Transverse colon (tissue), 4 donors: ENCODE measurements around the gene EDARADD. TPM values are rescaled to one million over a fixed set of nuclear protein-coding genes. Genes with fewer than 3 reads are reported as not detected.

Experiments
- DNase-seq: peaks from one replicate; pipeline ENCODE4 v3.0.0-alpha.2; 2019
- H3K27ac ChIP-seq, 4 donors: fragments of 200-600 bp; sonication (generic); 2 replicates each; pipeline ENCODE4 v1.5.1; 2016 to 2018; ENCODE audit warnings: inconsistent platforms in 4 of 4
- H3K27me3 ChIP-seq: fragments of 200-600 bp; sonication (generic); 2 replicates; pipeline ENCODE4 v1.5.1; 2017; ENCODE audit warnings: inconsistent platforms
- H3K36me3 ChIP-seq, 4 donors: fragments of 200-600 bp; sonication (generic); 2 replicates each; pipeline ENCODE4 v1.5.1; 2017 to 2019; ENCODE audit warnings: inconsistent platforms in 4 of 4
- H3K4me1 ChIP-seq, 4 donors: fragments of 200-600 bp; sonication (generic); 2 replicates each; pipeline ENCODE4 v1.5.1; 2017 to 2020; ENCODE audit warnings: inconsistent platforms in 4 of 4
- H3K4me3 ChIP-seq, 4 donors: fragments of 200-600 bp; sonication (generic); 1 replicate in 1 of 4; 2 replicates in 3 of 4; pipeline versions ENCODE4 v1.5.1 to v1.6.1; 2017 to 2019; ENCODE audit warnings: inconsistent platforms in 4 of 4
- H3K9me3 ChIP-seq, 2 donors: fragments of 200-600 bp; sonication (generic); 2 replicates each; pipeline ENCODE4 v1.5.1; 2017 to 2019; ENCODE audit warnings: inconsistent platforms in 2 of 2
- EP300 ChIP-seq: sonication (generic); formaldehyde crosslinking; IDR thresholded peaks from one replicate; pipeline ENCODE4 v1.6.1; 2017; ENCODE audit warnings: antibody characterized with exemption, low read depth
- POLR2A ChIP-seq: fragments of 450-650 bp; IDR thresholded peaks from one replicate; pipeline ENCODE4 v1.6.1; 2016; ENCODE audit warnings: antibody characterized with exemption, mild to moderate bottlenecking, moderate library complexity
- POLR2AphosphoS5 ChIP-seq, 3 donors: sonication (generic); formaldehyde crosslinking; IDR thresholded peaks; one replicate each; pipeline ENCODE4 v1.6.1; 2016; ENCODE audit warnings: antibody characterized with exemption in 3 of 3
- WGBS, 2 donors: methylation state at CpG; one replicate each; pipeline ENCODE4 v1.1.5; 2018; ENCODE audit warnings: low coverage in 1 of 2; 5-methylcytosine and 5-hydroxymethylcytosine counted together
- in situ Hi-C, 4 donors: fragments of 200-750 bp; cut with MboI; loops; one replicate each; pipeline versions ENCODE4 v1.15.0 to v1.15.1; 2017; ENCODE audit warnings: low sequenced_read_pairs in 3 of 4, low pct_ligation_motif_present in 1 of 4, low pct_unique_long_range_greater_than_20kb in 1 of 4
- intact Hi-C: fragments of 100-400 bp; cut with DNase I; formaldehyde crosslinking; loops from one replicate; pipeline ENCODE4 v1.15.1; 2023; ENCODE audit warnings: low total_unique reads
- total RNA-seq, 4 donors: library from RNA; depleted of rRNA; stranded (reverse); fragments of >200 nt; gene quantifications; one replicate each; pipeline ENCODE4 v1.1.0, GENCODE V29; 2016
- TF ChIP-seq, protein P1 (sequence below), 5 experiments: fragments of 200-600 bp in 3 of 5; fragments of 450-650 bp in 2 of 5; sonication (generic) in 3 of 5; IDR thresholded peaks; 1 replicate in 2 of 5; 2 replicates in 3 of 5; pipeline ENCODE4 v1.5.1; 2016 to 2017; ENCODE audit warnings: antibody characterized with exemption in 5 of 5, inconsistent platforms in 3 of 5, mild to moderate bottlenecking in 2 of 5, moderate library complexity in 1 of 5

The EDARADD gene
- total RNA-seq, 4 donors from 2014 or later: 0.27 to 0.79 TPM; not detected in 2

GRCh38 chr1:236398538-236398937 lies 4.5 kb downstream of the EDARADD start:
- in situ Hi-C loops: no loop called here
- no peak for DNase-seq

DNA sequence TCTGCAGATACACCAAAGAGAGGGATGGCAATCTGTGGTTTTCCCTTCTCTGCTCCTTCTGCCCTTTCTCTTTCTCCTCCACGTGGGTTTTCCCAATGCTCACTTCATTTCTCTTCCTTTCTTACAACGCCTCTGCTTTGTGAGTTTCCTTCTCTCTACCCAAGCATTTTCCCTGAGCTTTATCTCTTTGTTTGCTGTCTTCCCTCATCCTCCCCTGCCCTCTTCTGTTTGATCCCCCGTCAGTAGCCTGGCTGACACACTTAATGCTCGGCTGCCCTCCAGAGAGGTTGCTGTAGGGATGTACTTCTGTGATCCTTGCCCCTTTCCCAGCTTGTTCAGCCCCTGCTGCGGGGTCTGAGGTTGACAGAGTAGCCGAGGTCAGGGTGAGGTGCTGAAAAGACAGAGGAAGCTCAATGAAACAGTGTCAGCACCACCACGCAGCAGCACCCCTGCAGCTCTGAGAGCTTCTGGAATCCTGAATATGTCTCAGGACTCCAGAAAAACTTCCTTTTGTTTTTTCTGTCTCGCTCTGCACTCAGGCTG lies 6.0 kb downstream of the EDARADD start:
- no peak for DNase-seq
- no peaks in the 10 kb centered on the region for H3K9me3 ChIP-seq
- intact Hi-C loops: no loop called here
- no peak for TF ChIP-seq POLR2AphosphoS5 (IDR thresholded peaks at IDR 0.05)
- TF ChIP-seq POLR2A: no peak
- TF ChIP-seq, protein P1, sequence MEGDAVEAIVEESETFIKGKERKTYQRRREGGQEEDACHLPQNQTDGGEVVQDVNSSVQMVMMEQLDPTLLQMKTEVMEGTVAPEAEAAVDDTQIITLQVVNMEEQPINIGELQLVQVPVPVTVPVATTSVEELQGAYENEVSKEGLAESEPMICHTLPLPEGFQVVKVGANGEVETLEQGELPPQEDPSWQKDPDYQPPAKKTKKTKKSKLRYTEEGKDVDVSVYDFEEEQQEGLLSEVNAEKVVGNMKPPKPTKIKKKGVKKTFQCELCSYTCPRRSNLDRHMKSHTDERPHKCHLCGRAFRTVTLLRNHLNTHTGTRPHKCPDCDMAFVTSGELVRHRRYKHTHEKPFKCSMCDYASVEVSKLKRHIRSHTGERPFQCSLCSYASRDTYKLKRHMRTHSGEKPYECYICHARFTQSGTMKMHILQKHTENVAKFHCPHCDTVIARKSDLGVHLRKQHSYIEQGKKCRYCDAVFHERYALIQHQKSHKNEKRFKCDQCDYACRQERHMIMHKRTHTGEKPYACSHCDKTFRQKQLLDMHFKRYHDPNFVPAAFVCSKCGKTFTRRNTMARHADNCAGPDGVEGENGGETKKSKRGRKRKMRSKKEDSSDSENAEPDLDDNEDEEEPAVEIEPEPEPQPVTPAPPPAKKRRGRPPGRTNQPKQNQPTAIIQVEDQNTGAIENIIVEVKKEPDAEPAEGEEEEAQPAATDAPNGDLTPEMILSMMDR (IDR thresholded peaks at IDR 0.05): no peak
- no peak for TF ChIP-seq EP300
- H3K27me3 ChIP-seq: peaks cover 33% of the 10 kb centered on the region
- no peak overlapping the region for H3K4me3 ChIP-seq
- WGBS, 2 donors: 45 to 78% methylated on average over 4 to 8 of the region's 8 CpGs
- H3K36me3 ChIP-seq: no peaks in the 10 kb centered on the region
- H3K27ac ChIP-seq: no peak overlapping the region
- peaks cover 0 to 19% (median 10%) of the 10 kb centered on the region in 4 donors for H3K4me1 ChIP-seq
- in situ Hi-C loops: no loop called here

More at GRCh38 chr1:236398538-236398937, 4.5 kb downstream of the EDARADD start:
- Histone ChIP-seq H3K27me3 (peaks cover 48% of the 10 kb centered on the region), H3K36me3 (no peaks in the 10 kb centered on the region), H3K4me3 (no peak overlapping the region), H3K9me3 (no peaks in the 10 kb centered on the region), H3K4me1 (peaks cover 0 to 27% (median 12%) of the 10 kb centered on the region in 4 donors), H3K27ac (no peak overlapping the region)
- 69 to 79% methylated on average over 8 to 10 of the region's 10 CpGs for WGBS, 2 donors
- TF ChIP-seq POLR2AphosphoS5 (IDR thresholded peaks at IDR 0.05): no peak
- TF ChIP-seq, protein P1 (IDR thresholded peaks at IDR 0.05): no peak
- no peak for TF ChIP-seq EP300
- no peak for TF ChIP-seq POLR2A
- intact Hi-C loops: no loop called here

DNA sequence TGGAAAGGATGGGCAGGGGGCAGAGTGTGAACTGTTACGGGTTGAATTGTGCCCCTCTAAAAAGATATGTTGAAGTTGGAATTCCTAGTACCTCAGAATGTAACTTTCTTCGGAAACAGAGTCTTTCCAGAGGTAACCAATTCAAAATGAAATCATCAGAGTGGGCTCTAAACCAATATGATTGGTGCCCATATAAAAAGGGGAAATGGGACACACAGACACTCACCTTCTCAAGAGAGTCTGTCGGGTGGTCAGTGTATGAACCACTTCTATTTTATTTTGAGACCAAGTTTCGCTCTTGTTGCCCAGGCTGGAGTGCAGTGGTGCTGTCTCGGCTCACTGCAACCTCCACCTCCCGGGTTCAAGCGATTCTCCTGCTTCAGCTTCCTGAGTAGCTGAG lies 7.6 kb downstream of the EDARADD start:
- in situ Hi-C loops: no loop called here

DNA sequence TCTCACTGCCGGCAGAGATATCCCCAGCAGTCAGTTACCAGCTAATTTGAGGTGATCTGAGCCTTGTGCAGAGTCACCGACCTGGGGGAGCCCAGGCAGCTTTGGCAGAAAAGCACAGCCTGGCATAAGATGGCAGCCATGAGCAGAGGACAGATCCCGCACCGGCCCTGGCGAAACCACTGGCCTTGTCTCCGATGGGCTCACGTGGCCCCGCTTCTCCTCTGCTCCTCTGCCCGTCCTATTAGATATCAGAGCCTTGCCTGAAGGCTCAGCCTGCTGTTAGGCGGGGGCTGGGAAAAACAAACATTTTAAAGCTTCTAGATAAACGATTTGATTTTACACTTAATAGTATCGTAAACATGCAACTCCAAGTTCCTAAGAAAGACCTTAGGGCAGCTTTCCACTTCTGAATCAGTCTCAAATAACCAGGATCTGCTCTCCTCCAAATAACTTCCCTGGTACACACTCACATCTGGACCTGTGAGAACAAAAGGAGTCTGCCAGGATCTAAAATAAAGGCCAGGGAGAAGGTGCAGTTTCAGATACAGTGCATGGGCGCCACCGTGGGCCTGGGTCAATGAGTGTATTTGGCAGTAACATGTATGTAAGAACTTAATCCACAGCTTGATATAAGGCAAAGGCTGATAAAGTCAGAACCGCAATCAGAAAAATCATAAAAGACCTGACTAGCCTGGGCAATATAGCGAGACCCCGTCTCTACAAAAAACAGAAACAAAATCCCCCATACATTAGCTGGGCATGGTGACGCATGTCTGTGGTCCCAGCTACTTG lies 10.0 kb downstream of the EDARADD start:
- intact Hi-C loops: no loop called here
- H3K4me3 ChIP-seq: no peak overlapping the region
- H3K9me3 ChIP-seq: no peaks in the 10 kb centered on the region
- no peaks in the 10 kb centered on the region for H3K36me3 ChIP-seq
- in situ Hi-C loops: no loop called here
- H3K27me3 ChIP-seq: no peaks in the 10 kb centered on the region
- H3K4me1 ChIP-seq: peaks cover 0 to 7% (median 0%) of the 10 kb centered on the region in 4 donors
- TF ChIP-seq POLR2A: no peak
- TF ChIP-seq, protein P1 (IDR thresholded peaks at IDR 0.05): no peak
- no peak for DNase-seq
- WGBS, 2 donors: 70 to 79% methylated on average over 2 to 18 of the region's 18 CpGs
- no peak overlapping the region for H3K27ac ChIP-seq

More for the DNA sequence above, 7.6 kb downstream of the EDARADD start:
- peaks cover 0 to 8% (median 0%) of the 10 kb centered on the region in 4 donors for H3K4me1 ChIP-seq
- H3K36me3 ChIP-seq: no peaks in the 10 kb centered on the region
- peaks cover 18% of the 10 kb centered on the region for H3K27me3 ChIP-seq
- H3K4me3 ChIP-seq: no peak overlapping the region
- TF ChIP-seq EP300: no peak
- TF ChIP-seq, protein P1 (IDR thresholded peaks at IDR 0.05): no peak
- no peak for TF ChIP-seq POLR2AphosphoS5 (IDR thresholded peaks at IDR 0.05)
- no peak for TF ChIP-seq POLR2A
- 90 to 93% methylated on average over 2 to 7 of the region's 7 CpGs for WGBS, 2 donors
- no peak for DNase-seq
- H3K9me3 ChIP-seq: no peaks in the 10 kb centered on the region
- no peak overlapping the region for H3K27ac ChIP-seq
- intact Hi-C loops: no loop called here
